GM21423 (cell line): ENCODE results near the gene PRMT9.

Experiments
- ATAC-seq: cut with Tn5 transposase; IDR thresholded peaks from one replicate; pipeline ENCODE4 v1.9.1; 2021; ENCODE audit warnings: mild to moderate bottlenecking, moderate library complexity; ENCODE audit not compliant: unreplicated experiment

PRMT9 gene

DNA sequence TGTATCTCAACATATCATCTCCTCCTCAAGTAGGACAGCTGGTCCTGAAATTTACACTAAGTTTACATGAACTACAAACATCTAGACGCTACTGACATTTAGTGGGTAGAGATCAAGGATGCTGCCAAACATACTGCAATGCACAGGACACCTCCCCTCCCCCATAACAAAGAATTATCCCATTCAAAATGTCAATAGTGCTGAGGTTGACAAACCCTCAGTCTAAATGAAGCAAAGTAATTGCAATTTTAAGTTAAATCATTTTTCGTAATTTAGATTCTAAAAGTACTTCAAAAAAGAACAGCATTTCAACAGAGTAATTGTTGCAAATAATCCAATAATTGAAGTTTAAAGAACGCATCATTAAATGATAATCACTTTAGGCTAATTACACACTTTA, 1.2 kb downstream of the PRMT9 start:
- no peak for ATAC-seq

- no peak for ATAC-seq
These were observed 5.0 kb downstream of the PRMT9 start for GRCh38 chr4:147678796-147679549.

- no peak for ATAC-seq
These were observed 5.9 kb downstream of the PRMT9 start for GRCh38 chr4:147678106-147678505.

GRCh38 chr4:147674496-147674895, 9.5 kb downstream of the PRMT9 start:
- ATAC-seq: no peak

GRCh38 chr4:147674073-147674472, 9.9 kb downstream of the PRMT9 start:
- no peak for ATAC-seq

GRCh38 chr4:147658501-147658900, 25.5 kb downstream of the PRMT9 start:
- no peak for ATAC-seq

DNA sequence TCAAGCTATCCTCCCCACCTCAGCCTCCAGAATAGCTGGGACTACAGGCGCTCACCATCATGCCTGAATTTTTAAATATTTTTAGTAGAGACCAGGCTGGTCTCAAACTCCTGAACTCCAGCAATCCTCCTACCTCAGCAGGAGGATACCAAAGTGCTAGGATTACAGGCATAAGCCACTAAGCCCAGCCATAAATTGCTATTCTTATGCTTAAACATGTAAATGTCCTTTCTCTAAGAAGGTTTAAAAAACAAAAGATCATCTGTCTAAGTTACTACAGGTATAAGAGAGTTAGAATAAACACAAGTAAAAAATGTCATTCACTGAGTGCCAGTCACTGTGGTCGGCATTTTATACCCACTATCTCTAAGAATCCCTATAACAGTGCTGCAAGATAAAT, 28.3 kb downstream of the PRMT9 start:
- ATAC-seq: no peak

DNA sequence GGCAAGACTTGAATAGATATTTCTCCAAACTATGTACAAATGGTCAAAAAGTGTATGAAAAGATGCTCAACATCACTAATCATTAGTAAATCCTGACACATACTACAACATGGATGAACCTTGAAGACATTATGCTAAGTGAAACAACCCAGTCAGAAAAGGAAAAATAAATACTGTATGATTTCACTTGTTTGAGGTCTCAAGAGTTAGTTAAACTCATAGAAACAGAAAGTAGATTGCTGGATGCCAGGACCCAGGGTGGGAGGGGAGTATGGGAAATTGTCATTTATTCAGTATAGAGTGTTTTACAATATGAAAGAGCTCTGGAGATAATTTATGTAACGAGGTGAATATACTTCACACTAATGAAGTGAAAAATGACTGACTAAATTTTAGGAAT, 32.4 kb downstream of the PRMT9 start:
- ATAC-seq: no peak

DNA sequence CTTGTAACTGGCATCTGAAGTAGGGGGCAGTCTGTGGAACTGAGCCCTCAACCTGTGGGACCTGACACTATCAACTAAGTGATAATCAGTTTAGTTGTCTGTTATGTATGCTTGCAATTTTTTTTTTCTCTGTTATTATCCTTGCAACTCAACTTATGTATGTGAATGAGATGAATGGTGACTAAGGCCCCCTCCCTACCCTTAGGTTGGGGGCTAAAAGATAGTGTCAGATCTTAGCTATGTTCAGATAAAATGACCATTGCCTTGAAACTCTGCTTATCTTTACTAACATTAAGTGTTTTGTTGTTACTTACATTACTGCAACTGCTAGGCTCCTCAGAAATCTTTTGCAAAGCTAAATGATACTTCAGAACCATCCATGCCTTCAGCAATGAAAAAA, 35.3 kb downstream of the PRMT9 start:
- no peak for ATAC-seq

- no peak for ATAC-seq
These were observed 38.9 kb downstream of the PRMT9 start for GRCh38 chr4:147645099-147645498.

- no peak for ATAC-seq
These were observed 39.5 kb downstream of the PRMT9 start for GRCh38 chr4:147644471-147644870.

DNA sequence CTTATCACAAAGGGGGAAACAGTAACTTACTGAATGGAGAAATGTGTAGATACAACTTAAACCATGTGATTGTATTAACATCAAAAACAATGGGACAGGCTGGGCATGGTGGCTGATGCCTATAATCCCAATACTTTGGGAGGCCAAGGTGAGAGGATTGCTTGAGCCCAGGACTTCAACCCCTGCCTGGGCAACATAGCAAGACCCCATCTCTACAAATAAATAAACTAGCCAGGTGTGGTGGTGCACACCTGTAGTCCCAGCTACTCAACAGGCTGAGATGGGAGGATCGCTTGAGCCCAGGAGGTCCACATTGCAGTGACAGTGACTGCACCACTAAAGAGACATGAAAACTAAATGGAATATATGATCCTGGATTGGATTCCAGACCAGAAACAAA, 40.3 kb downstream of the PRMT9 start:
- ATAC-seq: no peak

GRCh38 chr4:147640331-147640730, 43.6 kb downstream of the PRMT9 start:
- ATAC-seq: no peak

- no peak for ATAC-seq
These were observed 44.6 kb downstream of the PRMT9 start for GRCh38 chr4:147639388-147639787.

DNA sequence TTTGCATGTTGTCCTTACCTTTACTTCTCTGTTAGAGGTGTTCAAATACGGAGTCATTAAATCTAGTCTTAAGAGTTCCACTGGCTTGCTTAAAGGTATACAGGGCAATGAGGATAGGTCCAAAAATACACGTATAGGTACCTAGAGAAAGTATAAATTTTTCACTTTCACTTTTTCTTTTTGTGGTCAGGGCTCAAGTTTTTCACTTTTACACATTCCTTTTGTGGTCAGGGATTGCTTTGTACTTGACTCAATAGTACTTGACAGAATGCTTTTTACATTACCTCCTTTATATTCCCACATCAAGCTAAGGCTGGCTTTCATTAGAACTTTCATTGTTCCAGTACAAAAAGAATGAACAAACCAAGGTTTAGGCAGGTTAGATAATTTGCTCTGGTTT, 45.0 kb downstream of the PRMT9 start:
- ATAC-seq: peak; percentile 51

- no peak for ATAC-seq
These were observed 45.6 kb downstream of the PRMT9 start for GRCh38 chr4:147638365-147638764.

DNA sequence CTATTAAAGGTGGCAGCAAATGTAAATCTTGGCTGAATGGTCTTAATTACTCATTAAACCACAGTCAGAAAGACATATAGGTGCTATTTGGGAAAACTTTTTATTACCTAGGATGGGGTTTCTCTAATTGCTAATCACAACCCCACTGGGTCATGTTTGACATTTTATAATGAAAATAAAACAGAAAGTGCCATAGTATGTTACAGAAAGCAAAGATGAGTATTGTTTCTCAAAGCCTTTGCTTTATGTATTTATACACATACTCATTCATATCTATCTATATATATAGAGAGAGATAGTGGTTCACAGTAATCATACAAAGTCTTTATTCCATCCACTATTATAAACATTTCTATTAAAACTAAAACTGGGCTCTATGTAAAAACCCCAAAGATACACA, 48.6 kb downstream of the PRMT9 start:
- ATAC-seq: no peak

DNA sequence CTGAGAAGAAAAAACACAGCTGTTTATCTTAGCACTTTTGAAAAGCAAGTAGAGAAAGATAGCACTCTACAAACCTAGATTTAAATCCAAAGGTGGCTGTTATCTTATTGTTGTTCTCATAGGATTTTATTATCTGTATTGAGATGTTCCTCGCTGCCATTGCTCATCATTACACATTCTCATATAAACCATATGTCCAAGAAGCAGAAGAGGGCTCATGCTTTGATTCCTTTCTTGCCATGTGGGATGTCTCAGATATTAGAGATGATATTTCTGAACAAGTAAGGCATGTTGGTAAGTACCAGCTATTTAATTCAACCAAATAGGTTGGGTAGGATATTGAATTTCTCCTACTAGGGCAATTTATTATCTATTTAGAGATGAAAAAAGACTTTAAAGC, 50.3 kb downstream of the PRMT9 start:
- ATAC-seq: no peak

- no peak for ATAC-seq
These were observed 50.9 kb downstream of the PRMT9 start for GRCh38 chr4:147633113-147633512.

DNA sequence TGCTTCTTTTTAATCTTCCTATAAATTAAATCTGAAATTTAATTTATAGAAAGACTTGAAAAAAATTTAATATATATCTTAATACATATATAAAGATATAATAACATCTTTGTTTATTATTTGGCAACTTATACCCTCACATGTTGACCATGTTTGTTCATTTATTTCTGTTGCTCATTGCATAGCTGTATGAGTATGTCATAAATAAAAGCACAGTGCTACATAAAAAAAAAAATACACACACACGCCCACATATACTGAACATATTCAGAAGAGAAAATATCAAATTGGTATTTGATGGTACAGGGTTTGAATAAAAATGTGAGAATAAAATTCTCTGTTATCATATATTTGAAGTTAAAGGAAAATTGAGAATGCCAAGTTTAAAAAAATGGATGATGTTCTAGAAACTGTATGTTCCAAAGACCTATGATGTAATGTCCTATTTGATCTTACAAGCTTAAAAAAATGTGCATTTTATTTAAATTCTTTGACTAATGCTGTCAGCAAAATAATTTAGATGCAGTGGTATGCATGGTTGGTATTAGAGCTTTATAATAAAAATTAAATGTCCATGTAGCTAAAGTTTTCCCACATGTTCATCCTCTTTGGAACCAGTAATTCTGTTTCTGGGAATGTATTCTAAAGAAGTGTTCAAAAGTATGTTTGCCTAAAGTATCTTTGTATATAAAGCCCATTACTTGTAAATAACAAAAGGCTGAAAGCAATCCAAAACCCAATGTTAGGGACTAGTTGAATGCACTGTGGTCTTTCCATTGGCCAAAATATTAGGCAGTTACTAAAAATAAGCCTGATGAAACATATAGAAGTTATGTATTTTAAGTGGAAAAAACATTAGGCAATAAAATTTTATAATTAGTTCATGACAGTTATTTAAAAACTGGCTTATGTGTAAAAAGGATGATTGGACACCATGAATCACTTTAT, 53.9 kb downstream of the PRMT9 start:
- no peak for ATAC-seq

- ATAC-seq: no peak
These were observed 55.5 kb downstream of the PRMT9 start for GRCh38 chr4:147628415-147628814.

- ATAC-seq: no peak
These were observed 57.1 kb downstream of the PRMT9 start for GRCh38 chr4:147626903-147627302.
